SKM-1 treated with dmso at 0.1 percent for 144 hours (cell line): ENCODE data around the gene PCDH10.
"Not testable (repeated sequence)": the region's sequence is repeated elsewhere in the genome, so short reads cannot be mapped to it uniquely, and the experiment has no call there.

Experiments
- DNase-seq: peaks from one replicate; lab custom pipeline; 2025; ENCODE audit not compliant: unreplicated experiment; lab: John Stamatoyannopoulos, UW

The PCDH10 gene

GRCh38 chr4:133208694-133209285, 59.7 kb downstream of the PCDH10 start:
- no peak for DNase-seq

GRCh38 chr4:133233922-133234321, 84.8 kb downstream of the PCDH10 start:
- no peak for DNase-seq

- not testable (repeated sequence) for DNase-seq
These were observed 91.4 kb downstream of the PCDH10 start for GRCh38 chr4:133240451-133240850.
